ENCODE measurements around the gene ITPRIP. TPM values are rescaled to one million over a fixed set of nuclear protein-coding genes. Genes with fewer than 3 reads are reported as not detected.

The ITPRIP gene
- polyA plus RNA-seq, 1 donor (not counting 4 experiments of a cell fraction or from before 2014, with no cell fraction given) = 12.1 TPM

GRCh38 chr10:104327745-104328645 is 10.3 kb downstream of the ITPRIP start:
- Histone ChIP-seq H3K4me1 (ENCODE audit: control insufficient read depth, extremely low read depth, insufficient read depth, low read length) (peaks cover 72% of the 10 kb centered on the region), H2AFZ (ENCODE audit: control insufficient read depth, low read length) (no peak overlapping the region), H3K27ac (ENCODE audit: control insufficient read depth, insufficient read depth, low read length) (peak overlapping the region; percentile 99), H3K36me3 (ENCODE audit: control insufficient read depth in 2 of 2, extremely low read depth in 1 of 2, insufficient read depth in 2 of 2, low read length in 2 of 2) (peaks cover 1 to 20% of the 10 kb centered on the region in 2 experiments), H3K9me3 (ENCODE audit: control insufficient read depth, low read depth, low read length) (no peaks in the 10 kb centered on the region), H3K27me3 (ENCODE audit: control insufficient read depth, extremely low read depth, insufficient read depth, low read length) (no peaks in the 10 kb centered on the region), H3K9ac (ENCODE audit: control insufficient read depth, extremely low read depth, insufficient read depth, low read length) (peak overlapping the region; percentile 93), H3K9me1 (ENCODE audit: control insufficient read depth, extremely low read depth, insufficient read depth, low read length) (peaks cover 4% of the 10 kb centered on the region), H4K20me1 (ENCODE audit: control insufficient read depth, extremely low read depth, insufficient read depth, low read length) (no peaks in the 10 kb centered on the region), H3K79me2 (ENCODE audit: control insufficient read depth, insufficient read depth, low read length) (peaks cover 67% of the 10 kb centered on the region), H3K4me2 (ENCODE audit: control insufficient read depth, extremely low read depth, insufficient read depth, low read depth, low read length) (peak overlapping the region; percentile 89), H3K4me3 (ENCODE audit: control insufficient read depth in 2 of 3, extremely low read depth in 1 of 3, insufficient read depth in 2 of 3, low read depth in 1 of 3, low read length in 3 of 3) (peak overlapping the region; percentile 26 to 54 (median 45))
- dilution Hi-C loops (cut with MboI; ENCODE audit: extremely low pct_ligation_motif_present, low sequenced_read_pairs) = no loop called here
- TF ChIP-seq EZH2 (IDR thresholded peaks at IDR 0.05; ENCODE audit: low read length) (no peak), CTCF (optimal IDR thresholded peaks at IDR 0.05 in 1 of 3, IDR thresholded peaks at IDR 0.05 in 1 of 3, conservative IDR thresholded peaks at IDR 0.05 in 1 of 3; ENCODE audit: extremely low read depth in 1 of 3, insufficient read depth in 2 of 3, low read length in 3 of 3) (peak in 2 of 3 experiments; percentile 9 to 31)
- DNase-seq (ENCODE audit: low read depth, low spot score) (no peak), FAIRE-seq (peak; percentile 73)

- no peak overlapping the region for H3K4me2 ChIP-seq (ENCODE audit: control insufficient read depth, extremely low read depth, insufficient read depth, low read depth, low read length)
- H3K9me1 ChIP-seq (ENCODE audit: control insufficient read depth, extremely low read depth, insufficient read depth, low read length) = peaks cover 4% of the 10 kb centered on the region
- FAIRE-seq (no peak), DNase-seq (ENCODE audit: low read depth, low spot score) (no peak)
- no peak overlapping the region for H2AFZ ChIP-seq (ENCODE audit: control insufficient read depth, low read length)
- peaks cover 59% of the 10 kb centered on the region for H3K79me2 ChIP-seq (ENCODE audit: control insufficient read depth, insufficient read depth, low read length)
- peaks cover 72% of the 10 kb centered on the region for H3K4me1 ChIP-seq (ENCODE audit: control insufficient read depth, extremely low read depth, insufficient read depth, low read length)
- no peak overlapping the region for H3K4me3 ChIP-seq (ENCODE audit: control insufficient read depth in 2 of 3, extremely low read depth in 1 of 3, insufficient read depth in 2 of 3, low read depth in 1 of 3, low read length in 3 of 3)
- TF ChIP-seq CTCF (optimal IDR thresholded peaks at IDR 0.05 in 1 of 3, IDR thresholded peaks at IDR 0.05 in 1 of 3, conservative IDR thresholded peaks at IDR 0.05 in 1 of 3; ENCODE audit: extremely low read depth in 1 of 3, insufficient read depth in 2 of 3, low read length in 3 of 3) (no peak), EZH2 (IDR thresholded peaks at IDR 0.05; ENCODE audit: low read length) (no peak)
- dilution Hi-C loops (cut with MboI; ENCODE audit: extremely low pct_ligation_motif_present, low sequenced_read_pairs) = no loop called here
- H3K9me3 ChIP-seq (ENCODE audit: control insufficient read depth, low read depth, low read length) = no peaks in the 10 kb centered on the region
- no peaks in the 10 kb centered on the region for H3K27me3 ChIP-seq (ENCODE audit: control insufficient read depth, extremely low read depth, insufficient read depth, low read length)
- H4K20me1 ChIP-seq (ENCODE audit: control insufficient read depth, extremely low read depth, insufficient read depth, low read length) = no peaks in the 10 kb centered on the region
- no peak overlapping the region for H3K9ac ChIP-seq (ENCODE audit: control insufficient read depth, extremely low read depth, insufficient read depth, low read length)
- peak overlapping the region; percentile 99 for H3K27ac ChIP-seq (ENCODE audit: control insufficient read depth, insufficient read depth, low read length)
- peaks cover 1 to 14% of the 10 kb centered on the region in 2 experiments for H3K36me3 ChIP-seq (ENCODE audit: control insufficient read depth in 2 of 2, extremely low read depth in 1 of 2, insufficient read depth in 2 of 2, low read length in 2 of 2)
Observed at GRCh38 chr10:104326991-104327610, 11.2 kb downstream of the ITPRIP start.
